GM20000 (cell line): ENCODE measurements around the gene OR1J4.
"Not testable (repeated sequence)": the region's sequence is repeated elsewhere in the genome, so short reads cannot be mapped to it uniquely, and the experiment has no call there.

Experiments
- DNase-seq: peaks from one replicate; pipeline ENCODE4 v3.0.0; 2012; ENCODE audit warnings: low spot score
- TF ChIP-seq, protein P1 (sequence below): IDR thresholded peaks from 2 replicates; pipeline ENCODE4 v1.5.1; 2012; ENCODE audit warnings: mild to moderate bottlenecking, control low read depth; ENCODE audit errors: extremely low read depth, missing control alignments

The OR1J4 gene

DNA sequence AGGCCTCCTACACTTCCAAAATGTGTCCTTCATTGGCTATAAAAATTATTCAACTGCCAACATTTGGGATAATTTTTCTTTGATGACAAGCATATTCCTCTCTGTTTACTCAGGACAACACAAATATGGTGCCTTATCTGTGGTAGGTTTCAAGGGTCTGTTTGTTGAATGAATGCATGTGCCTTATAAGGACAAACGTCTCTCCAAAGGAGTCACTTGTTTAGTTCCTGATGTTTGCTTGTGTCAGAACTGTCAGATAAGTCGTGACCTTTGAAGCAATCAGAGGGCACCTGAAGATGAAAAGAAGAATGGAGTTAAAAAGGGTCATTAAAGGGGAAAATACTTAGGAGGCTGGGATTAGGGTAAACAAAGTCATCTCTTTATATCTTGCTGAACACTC is 12.0 kb upstream of the OR1J4 start:
- TF ChIP-seq, protein P1, sequence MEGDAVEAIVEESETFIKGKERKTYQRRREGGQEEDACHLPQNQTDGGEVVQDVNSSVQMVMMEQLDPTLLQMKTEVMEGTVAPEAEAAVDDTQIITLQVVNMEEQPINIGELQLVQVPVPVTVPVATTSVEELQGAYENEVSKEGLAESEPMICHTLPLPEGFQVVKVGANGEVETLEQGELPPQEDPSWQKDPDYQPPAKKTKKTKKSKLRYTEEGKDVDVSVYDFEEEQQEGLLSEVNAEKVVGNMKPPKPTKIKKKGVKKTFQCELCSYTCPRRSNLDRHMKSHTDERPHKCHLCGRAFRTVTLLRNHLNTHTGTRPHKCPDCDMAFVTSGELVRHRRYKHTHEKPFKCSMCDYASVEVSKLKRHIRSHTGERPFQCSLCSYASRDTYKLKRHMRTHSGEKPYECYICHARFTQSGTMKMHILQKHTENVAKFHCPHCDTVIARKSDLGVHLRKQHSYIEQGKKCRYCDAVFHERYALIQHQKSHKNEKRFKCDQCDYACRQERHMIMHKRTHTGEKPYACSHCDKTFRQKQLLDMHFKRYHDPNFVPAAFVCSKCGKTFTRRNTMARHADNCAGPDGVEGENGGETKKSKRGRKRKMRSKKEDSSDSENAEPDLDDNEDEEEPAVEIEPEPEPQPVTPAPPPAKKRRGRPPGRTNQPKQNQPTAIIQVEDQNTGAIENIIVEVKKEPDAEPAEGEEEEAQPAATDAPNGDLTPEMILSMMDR: no peak
- DNase-seq: no peak

DNA sequence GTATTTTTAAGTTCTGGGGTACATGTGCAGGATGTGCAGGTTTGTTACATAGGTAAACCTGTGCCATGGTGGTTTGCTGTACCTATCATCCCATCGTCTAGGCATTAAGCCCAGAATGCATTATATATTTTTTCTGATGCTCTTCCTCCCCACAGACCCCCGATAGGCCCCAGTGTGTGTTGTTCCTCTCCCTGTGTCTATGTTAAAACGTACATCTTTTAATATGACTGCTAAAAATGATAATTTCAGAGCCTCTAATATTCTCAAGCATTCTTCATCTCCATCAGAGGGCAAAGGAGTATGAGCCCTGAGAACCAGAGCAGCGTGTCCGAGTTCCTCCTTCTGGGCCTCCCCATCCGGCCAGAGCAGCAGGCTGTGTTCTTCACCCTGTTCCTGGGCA is 8.4 kb upstream of the OR1J4 start, which contains the start of gene OR1J2:
Gene OR1J2, plus strand, starts transcription at position 301 of the 400 bp plus-strand sequence. Its CDS starts 0 bp downstream, at position 301.
- no peak for DNase-seq
- TF ChIP-seq, protein P1: no peak

DNA sequence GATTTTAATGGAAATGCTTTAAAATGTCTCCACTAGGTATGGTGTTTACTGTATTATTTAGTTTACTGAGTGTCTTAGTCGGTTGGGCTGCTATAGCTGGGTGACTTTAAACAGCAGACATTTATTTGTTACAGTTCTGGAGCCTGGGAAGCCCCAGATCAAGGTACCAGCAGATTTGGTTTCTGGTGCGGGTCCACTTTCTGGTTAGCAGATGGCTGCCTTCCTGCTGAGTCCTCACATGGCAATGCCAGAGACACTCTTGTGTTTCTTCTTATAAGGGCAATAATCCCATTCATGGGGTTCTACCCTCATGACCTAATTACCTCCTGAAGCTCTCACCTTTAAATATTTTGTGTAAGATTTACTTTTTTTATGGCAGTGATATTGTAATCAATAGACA is 715 bp upstream of the OR1J4 start:
- no peak for DNase-seq
- TF ChIP-seq, protein P1: no peak

DNA sequence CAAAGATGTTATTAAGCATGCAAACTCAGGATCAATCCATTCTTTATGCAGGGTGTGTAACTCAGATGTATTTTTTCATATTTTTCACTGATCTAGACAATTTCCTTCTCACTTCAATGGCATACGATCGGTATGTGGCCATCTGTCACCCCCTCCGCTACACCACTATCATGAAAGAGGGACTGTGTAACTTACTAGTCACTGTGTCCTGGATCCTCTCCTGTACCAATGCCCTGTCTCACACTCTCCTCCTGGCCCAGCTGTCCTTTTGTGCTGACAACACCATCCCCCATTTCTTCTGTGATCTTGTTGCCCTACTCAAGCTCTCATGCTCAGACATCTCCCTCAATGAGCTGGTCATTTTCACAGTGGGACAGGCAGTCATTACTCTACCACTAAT is 435 bp downstream of the OR1J4 start:
- no peak for DNase-seq
- TF ChIP-seq, protein P1: no peak

DNA sequence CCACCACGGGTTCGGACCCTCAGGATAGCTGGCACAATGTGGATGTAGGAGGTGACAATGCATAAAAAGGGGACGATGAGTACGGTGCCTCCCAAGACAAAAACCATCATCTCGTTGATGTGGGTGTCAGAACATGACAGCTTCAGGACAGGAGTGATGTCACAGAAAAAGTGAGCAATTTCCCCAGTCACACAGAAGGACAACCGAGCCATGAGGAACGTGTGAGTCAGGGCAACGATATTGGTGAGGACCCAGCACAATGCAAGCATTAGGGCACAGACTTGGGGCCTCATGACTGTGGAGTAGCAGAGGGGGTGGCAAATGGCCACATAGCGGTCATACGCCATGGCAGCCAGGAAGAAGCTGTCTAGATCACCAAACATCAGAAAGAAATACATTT is 7.7 kb downstream of the OR1J4 start:
- TF ChIP-seq, protein P1: no peak
- no peak for DNase-seq

DNA sequence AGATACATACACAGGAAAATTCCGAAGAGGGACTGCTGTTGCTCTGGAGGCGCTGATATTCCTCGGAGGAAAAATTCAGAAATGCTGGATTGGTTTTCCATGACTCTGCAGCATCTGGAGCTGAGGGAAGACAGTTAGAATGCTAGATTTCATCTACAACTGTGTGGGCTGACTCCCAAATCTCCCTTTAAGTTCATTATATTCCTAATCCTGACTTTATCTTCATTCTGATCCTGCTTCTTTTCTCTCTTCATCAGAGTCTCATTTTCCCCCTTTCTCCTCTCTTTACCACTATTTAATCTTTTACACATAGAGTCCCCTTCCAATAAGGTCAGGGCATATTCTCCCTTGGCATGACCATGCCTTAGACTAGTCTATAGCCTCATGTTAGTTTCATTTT is 8.3 kb downstream of the OR1J4 start, which contains the start of gene OR1N1:
Gene OR1N1, minus strand, starts transcription at position 101 of the 400 bp plus-strand sequence. Its CDS starts 0 bp downstream, at position 101.
- DNase-seq: no peak
- TF ChIP-seq, protein P1: no peak

DNA sequence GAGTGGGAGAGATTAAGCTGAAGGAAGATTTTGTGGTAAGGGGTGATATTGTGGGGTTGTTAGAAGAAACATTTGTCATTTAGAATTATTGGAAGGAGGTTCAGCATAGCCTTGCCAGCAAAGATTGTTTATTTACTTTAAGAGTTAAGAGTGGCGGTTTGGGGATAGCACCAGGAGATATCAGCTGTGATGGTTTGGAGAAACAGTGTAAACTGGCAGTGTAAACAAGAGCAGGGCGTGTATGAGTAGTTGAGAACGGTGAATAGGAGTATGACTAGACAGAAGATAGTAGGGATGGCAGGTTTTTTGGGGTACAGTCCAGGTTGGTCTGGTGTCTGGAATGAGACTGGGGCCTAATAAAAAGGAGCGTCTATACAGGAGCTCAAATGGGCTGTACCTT is 12.2 kb downstream of the OR1J4 start:
- not testable (repeated sequence) for DNase-seq

DNA sequence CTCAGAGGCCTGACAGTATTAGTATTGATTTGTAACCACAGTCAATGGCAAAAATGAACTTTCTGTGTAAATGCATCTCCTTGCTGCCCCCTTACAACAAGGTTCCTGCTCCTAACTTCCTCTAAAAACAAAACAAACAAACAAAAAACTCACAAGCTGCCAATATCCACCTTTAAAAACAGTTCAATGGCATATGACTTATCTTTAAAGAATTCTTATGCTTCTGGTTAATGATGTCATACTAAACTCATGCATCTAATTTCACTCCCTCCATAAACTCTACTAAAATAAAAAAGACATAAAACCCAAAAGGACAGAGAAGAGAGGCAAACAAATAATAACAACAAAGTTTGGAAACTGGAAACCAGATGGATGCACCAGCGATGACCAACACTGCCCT is 17.2 kb downstream of the OR1J4 start:
- no peak for DNase-seq
- TF ChIP-seq, protein P1: no peak

DNA sequence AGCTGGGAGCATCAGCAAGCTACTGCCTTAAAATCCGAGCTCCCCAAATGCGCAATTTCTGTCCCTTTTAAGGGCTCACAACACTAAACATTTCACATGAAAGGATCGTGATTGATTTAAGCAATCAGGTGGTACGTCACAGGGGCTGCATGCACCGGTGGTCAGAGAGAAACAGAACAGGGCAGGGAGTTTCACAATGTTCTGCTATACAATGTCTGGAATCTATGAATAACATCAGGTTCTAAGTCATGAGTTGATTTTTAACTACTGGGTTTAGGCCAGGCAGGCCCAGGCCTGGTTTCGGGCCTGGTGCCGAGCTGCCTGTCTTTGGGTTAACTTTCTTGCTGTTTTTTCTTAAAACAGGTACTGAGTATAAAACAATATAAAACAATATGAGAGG is 18.1 kb downstream of the OR1J4 start:
- not testable (repeated sequence) for DNase-seq
